BLaER1 treated with 17β-estradiol and CSF1 and Interleukin-3, amounts not matched to agents 10 nM and 100 nM (cell line): Measurements from ENCODE around the gene PER1.

Source experiments
- H3K27ac ChIP-seq, 11 experiments: shearing (Covaris generic); formaldehyde crosslinking; 2 replicates each; pipeline ENCODE4 v1.8.1; 2022
- H3K27me3 ChIP-seq, 11 experiments: shearing (Covaris generic); formaldehyde crosslinking; 2 replicates each; pipeline ENCODE4 v1.8.1; 2022
- H3K36me3 ChIP-seq, 11 experiments: shearing (Covaris generic); formaldehyde crosslinking; 2 replicates each; pipeline ENCODE4 v1.8.1; 2022
- H3K4me1 ChIP-seq, 10 experiments: shearing (Covaris generic); formaldehyde crosslinking; 2 replicates each; pipeline ENCODE4 v1.8.1; 2022
- H3K4me2 ChIP-seq, 11 experiments: shearing (Covaris generic); formaldehyde crosslinking; 2 replicates each; pipeline ENCODE4 v1.8.1; 2022
- H3K4me3 ChIP-seq, 10 experiments: shearing (Covaris generic); formaldehyde crosslinking; 2 replicates each; pipeline ENCODE4 v1.8.1; 2022
- H3K9ac ChIP-seq, 11 experiments: shearing (Covaris generic); formaldehyde crosslinking; 2 replicates each; pipeline ENCODE4 v1.8.1; 2022
- H3K9me3 ChIP-seq, 11 experiments: shearing (Covaris generic); formaldehyde crosslinking; replicated peaks in 1 of 11; 2 replicates each; pipeline ENCODE4 v1.8.1; 2022
- H4K20me1 ChIP-seq, 11 experiments: shearing (Covaris generic); formaldehyde crosslinking; 2 replicates each; pipeline ENCODE4 v1.8.1; 2022
- Cebpa-rat ChIP-seq, 11 experiments: shearing (Covaris generic); IDR thresholded peaks; 2 replicates each; pipeline ENCODE4 v1.8.1; 2022

The PER1 gene

DNA sequence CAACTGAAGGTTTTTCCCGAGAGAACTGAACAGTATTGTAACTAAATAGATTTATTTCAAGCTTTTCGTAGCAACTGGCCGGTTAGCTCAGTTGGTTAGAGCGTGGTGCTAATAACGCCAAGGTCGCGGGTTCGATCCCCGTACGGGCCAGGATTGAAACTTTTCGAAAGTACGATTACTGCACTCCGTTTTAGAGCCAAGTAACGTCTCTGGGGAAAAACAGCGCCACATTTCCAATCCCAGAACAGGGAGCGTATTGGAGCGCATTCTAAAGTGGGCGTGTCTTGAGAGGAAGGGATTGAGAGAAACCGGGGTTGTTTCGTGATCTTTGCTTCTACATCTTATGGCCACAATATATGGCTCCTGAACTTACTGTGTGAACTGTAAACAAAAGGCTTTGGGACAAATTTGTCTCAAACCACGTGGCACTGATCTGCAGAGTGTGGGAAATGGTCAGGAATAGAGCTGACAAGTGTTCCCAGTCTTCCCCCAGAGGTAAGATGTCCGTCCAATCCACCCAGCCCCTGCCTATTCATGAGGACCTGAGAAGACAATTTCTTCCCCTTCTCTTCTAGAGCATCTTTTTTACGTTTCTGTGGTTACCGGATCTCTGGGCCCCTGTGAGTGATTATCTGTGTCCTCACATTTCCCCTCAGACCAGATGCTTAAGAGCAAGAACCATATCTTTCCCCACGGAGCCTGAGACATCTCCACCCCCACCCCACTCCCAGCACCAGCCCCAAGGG, 35.5 kb upstream of the PER1 start:
- Histone ChIP-seq H3K4me1 (peaks cover 37 to 52% (median 48%) of the 10 kb centered on the region in 10 experiments), H3K9me3 (no peaks in the 10 kb centered on the region), H4K20me1 (peaks cover 15 to 36% (median 20%) of the 10 kb centered on the region in 11 experiments; a peak in 19 of 22 replicates), H3K4me3 (peak overlapping the region; percentile 71 to 88 (median 79)), H3K27ac (peak overlapping the region; percentile 46 to 91 (median 83); a peak in 20 of 22 replicates), H3K9ac (peak overlapping the region; percentile 78 to 93 (median 88)), H3K36me3 (no peaks in the 10 kb centered on the region), H3K4me2 (peak overlapping the region; percentile 85 to 100 (median 98)), H3K27me3 (no peaks in the 10 kb centered on the region)
- no peak; a peak in 1 of 22 replicates for TF ChIP-seq Cebpa-rat (IDR thresholded peaks at IDR 0.05)

DNA sequence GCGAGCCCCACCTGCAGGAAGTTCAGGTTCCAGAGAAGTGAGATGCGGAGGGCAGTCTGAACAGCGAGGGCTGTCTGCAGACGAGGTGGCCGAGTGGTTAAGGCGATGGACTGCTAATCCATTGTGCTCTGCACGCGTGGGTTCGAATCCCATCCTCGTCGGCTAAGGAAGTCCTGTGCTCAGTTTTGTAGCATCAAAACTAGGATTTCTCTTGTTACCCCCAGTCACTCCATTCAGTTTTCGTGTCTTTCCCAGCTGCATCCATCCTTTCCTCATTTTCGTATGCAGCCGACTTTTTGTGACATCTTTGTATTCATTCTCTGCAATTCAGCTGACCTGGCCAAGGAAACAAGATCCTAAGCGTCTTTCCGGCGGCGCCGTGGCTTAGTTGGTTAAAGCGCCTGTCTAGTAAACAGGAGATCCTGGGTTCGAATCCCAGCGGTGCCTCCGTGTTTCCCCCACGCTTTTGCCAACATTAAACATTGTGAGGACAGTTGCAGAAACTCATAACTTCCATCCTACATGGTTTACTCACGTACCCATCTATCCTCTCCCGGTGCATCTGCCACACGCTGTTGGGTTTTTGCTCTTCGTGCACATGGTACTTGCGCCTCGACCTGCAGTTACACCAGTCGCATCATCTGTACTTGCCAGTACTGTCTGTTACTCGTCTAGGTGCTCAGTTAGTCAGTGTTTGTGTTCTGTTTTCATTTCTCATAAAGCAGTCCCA, 34.7 kb upstream of the PER1 start:
- TF ChIP-seq Cebpa-rat (IDR thresholded peaks at IDR 0.05), result 0 out of 22 replicates have a peak, but pooled peaks of 1 of the 11 experiments have one; percentile 33

DNA sequence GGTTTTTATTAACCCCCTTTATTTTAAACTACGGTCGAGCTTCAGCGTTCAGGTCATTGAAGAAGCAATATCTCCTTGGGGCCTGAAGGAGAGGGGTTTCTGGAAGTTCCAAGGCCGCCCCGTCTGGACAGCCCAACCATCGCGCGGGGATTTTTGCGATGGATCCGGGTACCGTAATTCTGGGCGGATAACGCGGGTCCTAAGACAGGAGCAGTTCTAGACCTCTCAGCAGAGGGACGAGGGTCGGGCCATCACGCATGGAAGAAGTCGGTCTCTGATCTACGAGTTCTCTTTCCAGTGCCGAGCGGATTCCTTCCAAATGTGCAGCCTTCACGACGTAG, 34.2 kb upstream of the PER1 start:
- Histone ChIP-seq H3K4me2 (peak overlapping the region; percentile 85 to 100 (median 98)), H3K36me3 (no peaks in the 10 kb centered on the region), H3K9me3 (no peaks in the 10 kb centered on the region), H3K27me3 (no peaks in the 10 kb centered on the region), H3K9ac (peak overlapping the region; percentile 71 to 93 (median 83)), H3K27ac (peak overlapping the region; percentile 52 to 91 (median 83); a peak in 21 of 22 replicates), H3K4me1 (peaks cover 25 to 45% (median 37%) of the 10 kb centered on the region in 10 experiments), H3K4me3 (peak overlapping the region; percentile 71 to 88 (median 78)), H4K20me1 (peaks cover 15 to 36% (median 20%) of the 10 kb centered on the region in 11 experiments; a peak in 19 of 22 replicates)
- no peak for TF ChIP-seq Cebpa-rat (IDR thresholded peaks at IDR 0.05)

More for the DNA sequence above, 34.7 kb upstream of the PER1 start:
- Histone ChIP-seq H3K27me3 (no peaks in the 10 kb centered on the region), H3K9me3 (no peaks in the 10 kb centered on the region), H3K27ac (peak overlapping the region; percentile 46 to 91 (median 83); a peak in 21 of 22 replicates), H4K20me1 (peaks cover 15 to 36% (median 20%) of the 10 kb centered on the region in 11 experiments; a peak in 19 of 22 replicates), H3K4me2 (peak overlapping the region; percentile 85 to 100 (median 98)), H3K4me1 (peaks cover 30 to 46% (median 41%) of the 10 kb centered on the region in 10 experiments), H3K36me3 (no peaks in the 10 kb centered on the region), H3K4me3 (peak overlapping the region; percentile 71 to 88 (median 78)), H3K9ac (peak overlapping the region; percentile 71 to 93 (median 83); a peak in 21 of 22 replicates)

DNA sequence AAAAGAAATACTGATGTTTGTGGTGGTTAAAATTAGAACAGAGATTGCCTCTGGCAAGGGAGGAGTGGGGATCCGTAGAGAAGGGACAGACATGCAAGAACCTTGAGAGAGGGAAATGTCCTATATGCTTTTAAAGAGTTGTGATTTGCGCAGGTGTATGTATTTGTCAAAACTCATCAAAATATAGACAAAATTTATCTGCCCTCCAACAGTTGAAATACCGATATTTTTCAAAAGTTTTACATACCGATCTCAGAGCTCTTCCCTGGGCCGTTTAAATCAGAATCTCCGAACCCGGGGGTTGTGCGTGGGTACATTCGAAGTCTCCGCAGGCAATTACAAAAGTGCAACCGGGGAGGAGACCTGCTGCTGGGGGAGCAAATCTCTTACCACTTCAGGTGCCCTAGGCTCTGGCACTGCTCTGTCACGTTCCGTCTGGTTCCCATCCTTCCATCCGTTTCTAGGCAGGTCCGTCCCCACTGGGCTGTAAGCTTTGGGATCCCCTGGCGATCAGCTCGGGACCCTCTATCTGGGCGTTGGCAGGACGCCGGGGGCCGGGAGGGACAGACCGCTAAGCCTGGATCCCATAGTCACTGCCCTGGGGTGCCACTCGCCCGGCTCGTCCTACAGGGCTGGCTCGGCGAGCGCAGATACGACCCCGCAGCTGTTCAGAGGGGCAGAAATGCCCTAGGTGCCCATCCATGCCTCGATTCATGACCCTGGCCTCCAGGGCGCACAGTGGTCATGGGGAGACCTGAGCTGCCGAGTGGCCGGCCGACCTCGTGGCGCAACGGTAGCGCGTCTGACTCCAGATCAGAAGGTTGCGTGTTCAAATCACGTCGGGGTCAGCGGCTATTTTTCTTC, 33.6 kb upstream of the PER1 start:
- H3K4me3 ChIP-seq, result peak overlapping the region; percentile 71 to 88 (median 78)
- no peaks in the 10 kb centered on the region for H3K9me3 ChIP-seq
- H3K36me3 ChIP-seq, result no peaks in the 10 kb centered on the region
- TF ChIP-seq Cebpa-rat (IDR thresholded peaks at IDR 0.05), result no peak
- peak overlapping the region; percentile 52 to 91 (median 83); a peak in 21 of 22 replicates for H3K27ac ChIP-seq
- H3K4me1 ChIP-seq, result peaks cover 21 to 39% (median 31%) of the 10 kb centered on the region in 10 experiments
- peaks cover 15 to 36% (median 20%) of the 10 kb centered on the region in 11 experiments; a peak in 19 of 22 replicates for H4K20me1 ChIP-seq
- peak overlapping the region; percentile 71 to 93 (median 83) for H3K9ac ChIP-seq
- H3K4me2 ChIP-seq, result peak overlapping the region; percentile 85 to 100 (median 98)
- no peaks in the 10 kb centered on the region for H3K27me3 ChIP-seq

DNA sequence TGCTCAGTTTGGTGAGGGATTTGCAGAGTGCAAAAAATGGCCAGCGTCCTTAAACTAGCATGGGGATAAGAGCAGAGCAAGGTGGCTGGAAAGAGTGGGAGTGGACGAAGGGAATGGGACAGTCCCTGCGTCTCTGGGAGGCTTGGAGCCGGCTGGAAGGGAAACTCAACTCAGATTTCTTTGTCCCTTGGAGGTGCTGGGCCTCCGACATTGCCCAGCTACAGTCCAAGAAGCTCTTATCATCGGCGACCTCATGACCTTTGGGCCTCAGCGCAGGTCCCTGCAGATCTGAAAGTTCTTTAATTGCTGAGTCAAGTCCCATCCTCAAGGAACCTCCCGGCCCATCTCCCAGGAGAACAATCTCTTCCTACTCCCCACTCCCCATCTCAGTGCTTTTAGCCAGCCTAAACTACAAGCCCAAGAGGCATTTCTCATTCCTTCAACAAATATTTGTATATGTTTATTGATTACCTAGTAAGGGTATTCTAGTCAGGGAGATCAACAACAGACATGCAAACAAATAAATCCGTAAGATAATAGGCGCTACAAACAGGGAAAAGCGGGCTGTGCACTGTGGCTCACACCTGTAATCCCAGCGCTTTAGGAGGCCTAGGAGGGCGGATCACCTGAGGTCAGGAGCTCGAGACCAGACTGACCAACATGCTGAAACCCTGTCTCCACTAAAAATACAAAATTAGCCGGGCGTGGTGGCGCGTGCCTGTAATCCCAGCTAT, 25.0 kb upstream of the PER1 start:
- peaks cover 35 to 48% (median 42%) of the 10 kb centered on the region in 10 experiments for H3K4me1 ChIP-seq
- TF ChIP-seq Cebpa-rat (IDR thresholded peaks at IDR 0.05), result no peak
- H3K4me3 ChIP-seq, result peak overlapping the region in 9 of 10 experiments; percentile 59 to 75 (median 68); a peak in 19 of 20 replicates
- peak overlapping the region; percentile 58 to 99 (median 95); a peak in 21 of 22 replicates for H3K27ac ChIP-seq
- peak overlapping the region; percentile 90 to 99 (median 95) for H3K4me2 ChIP-seq
- no peaks in the 10 kb centered on the region for H4K20me1 ChIP-seq
- H3K27me3 ChIP-seq, result no peaks in the 10 kb centered on the region
- no peaks in the 10 kb centered on the region for H3K36me3 ChIP-seq
- H3K9me3 ChIP-seq, result no peaks in the 10 kb centered on the region
- H3K9ac ChIP-seq, result peak overlapping the region; percentile 84 to 94 (median 92)

DNA sequence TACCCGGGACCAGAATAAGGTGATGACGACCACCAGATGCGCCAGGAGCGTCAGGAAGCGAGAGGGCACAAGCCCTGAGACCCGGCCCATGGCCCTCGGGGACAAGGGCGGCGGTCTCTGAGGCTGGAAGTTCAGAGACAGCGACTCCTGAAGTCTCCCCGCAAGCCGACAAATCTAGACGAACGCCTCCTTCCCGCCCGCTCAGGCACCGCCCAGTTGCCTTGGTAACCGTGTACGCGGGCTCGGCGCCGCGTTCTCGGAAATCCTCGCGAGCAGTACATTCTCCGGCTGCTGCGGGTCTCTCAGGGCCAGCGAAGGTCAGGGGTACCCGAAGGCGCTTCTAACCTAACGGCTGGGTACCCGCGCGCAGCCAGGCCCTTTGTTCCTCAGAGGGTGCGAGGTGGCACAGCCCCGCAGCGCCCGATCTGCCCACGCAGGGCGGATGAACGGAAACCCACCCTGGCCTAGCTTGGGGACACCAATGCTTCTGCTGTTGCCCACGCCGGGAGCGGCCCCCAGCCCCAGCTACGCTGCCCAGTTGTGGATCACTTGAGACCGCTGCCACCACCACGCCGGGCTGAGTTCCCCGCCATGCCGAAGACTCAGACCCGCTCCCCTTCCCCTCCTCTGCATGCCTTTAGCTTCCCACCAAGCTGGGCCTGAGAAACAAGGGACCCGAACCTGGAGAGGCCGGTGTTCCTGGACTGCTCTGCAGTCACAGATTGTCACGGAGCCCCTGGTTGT, 24.2 kb upstream of the PER1 start, which contains the start of gene TMEM107:
Gene TMEM107, minus strand, starts transcription at position 184 of the 744 bp plus-strand sequence. Its CDS starts 94 bp downstream, at position 90.
- peak within 1 kb of the TSS; percentile 59 to 75 (median 68) for H3K4me3 ChIP-seq
- no peaks in the 10 kb centered on the region for H3K36me3 ChIP-seq
- TF ChIP-seq Cebpa-rat (IDR thresholded peaks at IDR 0.05), result no peak
- H3K27me3 ChIP-seq, result no peaks in the 10 kb centered on the region
- H3K4me2 ChIP-seq, result peak within 1 kb of the TSS; percentile 90 to 99 (median 95)
- peak within 1 kb of the TSS; percentile 84 to 94 (median 92) for H3K9ac ChIP-seq
- H4K20me1 ChIP-seq, result no peaks in the 10 kb centered on the region
- peak within 1 kb of the TSS; percentile 58 to 99 (median 95) for H3K27ac ChIP-seq
- H3K9me3 ChIP-seq, result no peaks in the 10 kb centered on the region
- peaks cover 43 to 52% (median 49%) of the 10 kb centered on the region in 10 experiments for H3K4me1 ChIP-seq

DNA sequence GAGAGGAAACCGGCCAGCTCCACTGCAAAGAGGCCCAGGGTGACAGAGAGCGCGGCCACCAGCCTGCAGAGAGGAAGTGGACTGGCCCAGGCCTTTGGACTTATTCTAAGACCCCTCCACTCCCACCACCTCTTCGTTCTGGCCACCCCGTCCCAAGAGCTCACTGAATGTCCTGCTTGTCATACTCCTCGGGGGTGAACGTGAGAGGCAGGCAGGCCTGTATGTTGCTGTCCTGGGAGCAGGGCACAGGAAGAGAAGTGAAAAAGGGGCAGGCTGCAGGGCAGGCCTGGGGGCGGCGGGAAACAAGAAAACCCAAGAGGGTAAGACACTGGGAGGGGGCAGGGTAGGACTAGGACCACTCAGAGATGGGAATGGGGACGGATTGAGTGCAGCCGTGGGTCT, 23.6 kb upstream of the PER1 start:
- peak overlapping the region; percentile 59 to 75 (median 68) for H3K4me3 ChIP-seq
- H3K4me2 ChIP-seq, result peak overlapping the region; percentile 90 to 99 (median 95)
- H3K27ac ChIP-seq, result peak overlapping the region; percentile 58 to 99 (median 95)
- H3K4me1 ChIP-seq, result peaks cover 45 to 58% (median 55%) of the 10 kb centered on the region in 10 experiments
- peak overlapping the region; percentile 84 to 94 (median 92) for H3K9ac ChIP-seq
- H4K20me1 ChIP-seq, result no peaks in the 10 kb centered on the region
- no peak for TF ChIP-seq Cebpa-rat (IDR thresholded peaks at IDR 0.05)
- no peaks in the 10 kb centered on the region for H3K36me3 ChIP-seq
- no peaks in the 10 kb centered on the region for H3K27me3 ChIP-seq
- H3K9me3 ChIP-seq, result no peaks in the 10 kb centered on the region
